SJSA1 (cell line): Measurements from ENCODE around the gene PDE8A. TPM values are rescaled to one million over a fixed set of nuclear protein-coding genes. Genes with fewer than 3 reads are reported as not detected.

ENCODE experiments used
- DNase-seq, 2 experiments: peaks; one replicate each; pipeline ENCODE4 v3.0.0-alpha.2; 2015 to 2020; ENCODE audit warnings: low spot score in 2 of 2, low read depth in 1 of 2
- H3K27ac ChIP-seq: fragments of 250-450 bp; sonication (Bioruptor Pico); 2 replicates; pipeline ENCODE4 v1.5.1; 2020; ENCODE audit warnings: mild to moderate bottlenecking, moderate library complexity
- H3K27me3 ChIP-seq: fragments of 250-450 bp; sonication (Bioruptor Pico); replicated peaks from 2 replicates; pipeline ENCODE4 v1.5.1; 2020; ENCODE audit warnings: mild to moderate bottlenecking, moderate library complexity
- H3K36me3 ChIP-seq: fragments of 250-450 bp; sonication (Bioruptor Pico); 2 replicates; pipeline ENCODE4 v1.5.1; 2020; ENCODE audit warnings: mild to moderate bottlenecking
- H3K4me1 ChIP-seq: fragments of 250-450 bp; sonication (Bioruptor Pico); replicated peaks from 2 replicates; pipeline ENCODE4 v1.6.1; 2021; ENCODE audit warnings: mild to moderate bottlenecking
- H3K4me3 ChIP-seq: fragments of 250-450 bp; sonication (Bioruptor Pico); 2 replicates; pipeline ENCODE4 v1.5.1; 2020; ENCODE audit warnings: mild to moderate bottlenecking
- H3K9me3 ChIP-seq: fragments of 250-450 bp; sonication (Bioruptor Pico); replicated peaks from 2 replicates; pipeline ENCODE4 v1.5.1; 2020; ENCODE audit warnings: mild to moderate bottlenecking
- total RNA-seq: library from RNA; depleted of rRNA; stranded (reverse); fragments of >200 nt; shearing (Covaris generic); gene quantifications from 2 replicates; pipeline ENCODE4 v1.2.3, GENCODE V29; 2014

The PDE8A gene
- total RNA-seq, 1 experiment from 2014 or later: 36.6 TPM

DNA sequence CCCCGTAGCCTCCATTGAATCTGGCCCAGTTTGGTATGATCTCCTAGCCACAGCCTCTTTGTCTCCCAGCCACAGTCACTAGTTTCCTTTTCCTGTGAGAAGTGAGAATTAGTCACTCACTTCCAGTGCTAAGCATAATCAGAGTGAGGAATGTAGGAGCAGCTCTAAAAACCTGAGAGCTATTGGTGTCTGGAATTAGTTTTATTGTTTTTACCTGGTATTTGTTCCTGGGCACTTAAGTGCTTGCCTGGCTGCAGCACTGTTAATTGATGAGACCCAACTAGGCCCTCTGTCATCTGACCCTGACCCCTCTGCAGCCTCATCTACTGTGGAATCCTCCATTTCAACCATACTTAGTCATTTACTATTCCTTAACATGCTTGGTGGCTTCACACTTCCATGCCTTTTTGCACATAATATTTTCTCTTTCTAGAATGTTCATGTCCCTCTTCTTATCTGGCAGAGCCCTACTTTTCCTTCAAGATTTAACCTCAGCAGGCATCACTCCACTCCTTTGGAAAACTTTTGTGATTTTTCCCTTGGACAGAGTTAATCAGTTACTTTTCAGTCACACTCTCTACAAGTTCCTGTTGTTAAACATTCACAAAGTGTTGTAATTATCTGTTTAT is 48.8 kb downstream of the PDE8A start:
- Histone ChIP-seq H3K4me3 (no peak overlapping the region), H3K36me3 (no peaks in the 10 kb centered on the region), H3K27me3 (no peaks in the 10 kb centered on the region), H3K27ac (peak overlapping the region; percentile 10; the same call in 1 of the 2 replicates), H3K4me1 (peaks cover 21% of the 10 kb centered on the region), H3K9me3 (no peaks in the 10 kb centered on the region)
- DNase-seq: peak in 1 of 2 experiments; percentile 52

GRCh38 chr15:85031086-85031943 is 49.7 kb downstream of the PDE8A start:
- no peak overlapping the region for H3K27ac ChIP-seq
- no peak overlapping the region for H3K4me3 ChIP-seq
- peaks cover 15% of the 10 kb centered on the region for H3K4me1 ChIP-seq
- H3K27me3 ChIP-seq: no peaks in the 10 kb centered on the region
- H3K36me3 ChIP-seq: no peaks in the 10 kb centered on the region
- no peaks in the 10 kb centered on the region for H3K9me3 ChIP-seq
- no peak for DNase-seq

DNA sequence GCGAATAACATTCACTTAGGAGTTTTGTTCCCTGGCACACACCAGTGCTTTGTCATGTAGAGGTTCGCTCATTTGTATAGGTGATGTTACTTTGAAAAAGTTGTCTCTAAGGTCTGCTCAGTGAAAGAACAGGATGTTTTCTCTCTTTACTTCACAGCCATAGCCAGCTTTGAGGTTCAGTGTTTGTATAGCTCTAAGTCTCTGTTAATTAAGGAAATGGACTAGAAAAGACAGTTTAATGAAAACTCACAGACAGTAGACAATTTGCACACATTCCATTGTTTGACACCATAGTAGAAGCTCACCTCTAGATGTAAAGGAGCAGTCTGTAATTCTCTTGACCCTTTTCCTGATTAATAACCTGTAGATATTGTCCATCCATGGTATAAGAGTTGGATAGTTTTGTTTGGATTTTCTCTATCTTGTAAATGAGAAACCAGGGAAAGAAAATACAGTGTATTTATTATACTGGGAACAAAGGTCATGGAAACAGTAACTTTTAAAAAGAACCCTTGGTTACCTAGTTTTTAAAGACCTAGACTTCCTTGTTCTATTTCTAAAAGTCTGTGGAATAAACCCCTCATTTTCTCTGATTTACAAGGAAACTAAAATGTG is 50.4 kb downstream of the PDE8A start:
- Histone ChIP-seq H3K27ac (no peak overlapping the region), H3K27me3 (no peaks in the 10 kb centered on the region), H3K9me3 (no peaks in the 10 kb centered on the region), H3K36me3 (no peaks in the 10 kb centered on the region), H3K4me3 (no peak overlapping the region), H3K4me1 (peaks cover 14% of the 10 kb centered on the region)
- no peak for DNase-seq

DNA sequence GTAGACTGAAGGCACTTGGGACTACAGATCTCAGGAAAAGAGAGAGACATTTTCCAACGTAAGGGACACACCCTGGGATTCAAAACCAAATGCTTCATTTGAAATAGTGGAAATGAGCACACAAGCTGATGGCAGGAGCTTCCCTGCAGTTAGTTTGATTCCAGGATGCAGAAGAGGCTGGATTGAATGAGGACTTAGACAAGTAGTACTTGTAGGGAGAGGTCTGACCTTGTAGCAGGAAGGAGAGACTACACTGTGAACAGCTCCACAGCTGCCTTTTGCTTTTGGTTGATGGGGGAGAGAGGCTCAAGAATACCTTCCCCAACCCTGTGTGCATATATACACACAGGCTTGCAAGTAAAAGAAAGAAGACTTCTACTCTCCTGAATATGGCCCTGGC is 51.5 kb downstream of the PDE8A start:
- peaks cover 14% of the 10 kb centered on the region for H3K4me1 ChIP-seq
- no peaks in the 10 kb centered on the region for H3K9me3 ChIP-seq
- H3K36me3 ChIP-seq: no peaks in the 10 kb centered on the region
- no peak overlapping the region for H3K27ac ChIP-seq
- H3K4me3 ChIP-seq: no peak overlapping the region
- H3K27me3 ChIP-seq: no peaks in the 10 kb centered on the region
- no peak for DNase-seq

DNA sequence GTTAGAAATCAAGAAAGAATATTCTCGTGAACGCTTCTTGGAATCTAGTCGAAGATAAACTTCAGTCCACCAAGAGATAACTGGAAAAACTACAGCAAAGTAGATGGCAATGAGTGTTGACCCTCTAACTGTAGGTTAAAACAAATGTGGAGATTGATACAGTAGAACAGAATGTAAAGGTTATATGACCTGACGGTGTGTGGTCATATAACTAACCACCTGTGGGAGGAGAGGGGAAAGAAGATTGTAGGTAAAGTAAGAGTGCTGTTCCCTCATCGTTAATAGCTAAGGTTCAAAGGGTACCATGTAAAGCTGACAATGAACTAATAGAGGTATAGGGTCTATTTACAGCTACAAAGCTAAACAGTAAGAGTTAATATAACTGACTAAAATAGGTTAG is 52.6 kb downstream of the PDE8A start:
- Histone ChIP-seq H3K27me3 (no peaks in the 10 kb centered on the region), H3K4me3 (no peak overlapping the region), H3K4me1 (peaks cover 14% of the 10 kb centered on the region), H3K9me3 (no peaks in the 10 kb centered on the region), H3K27ac (no peak overlapping the region), H3K36me3 (no peaks in the 10 kb centered on the region)
- no peak for DNase-seq

GRCh38 chr15:85035980-85036379 is 54.3 kb downstream of the PDE8A start:
- H3K4me1 ChIP-seq: no peaks in the 10 kb centered on the region
- H3K4me3 ChIP-seq: no peak overlapping the region
- H3K36me3 ChIP-seq: no peaks in the 10 kb centered on the region
- no peak overlapping the region for H3K27ac ChIP-seq
- H3K9me3 ChIP-seq: no peaks in the 10 kb centered on the region
- no peaks in the 10 kb centered on the region for H3K27me3 ChIP-seq
- DNase-seq: no peak

DNA sequence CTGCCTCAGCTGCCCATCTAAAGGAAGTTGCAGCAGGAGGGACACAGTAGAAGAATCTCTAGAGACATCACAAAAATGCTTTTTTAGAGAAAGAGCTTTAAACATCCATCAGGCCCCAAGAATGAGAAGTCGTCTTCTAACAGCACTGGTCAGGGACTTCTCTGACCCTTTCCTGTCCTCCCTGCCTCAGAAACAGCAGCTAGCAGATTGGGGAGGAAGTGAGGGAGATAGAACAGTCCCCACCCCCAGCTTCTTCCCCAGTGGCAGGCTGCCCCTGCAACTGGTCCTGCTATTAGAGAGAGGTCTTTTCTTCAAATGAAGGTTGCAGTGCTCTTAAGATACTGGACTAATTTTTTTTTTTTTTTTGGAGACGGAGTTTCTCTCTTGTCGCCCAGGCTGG is 55.1 kb downstream of the PDE8A start:
- Histone ChIP-seq H3K4me1 (no peaks in the 10 kb centered on the region), H3K27me3 (no peaks in the 10 kb centered on the region), H3K4me3 (no peak overlapping the region), H3K36me3 (no peaks in the 10 kb centered on the region), H3K27ac (no peak overlapping the region), H3K9me3 (no peaks in the 10 kb centered on the region)
- DNase-seq: no peak

DNA sequence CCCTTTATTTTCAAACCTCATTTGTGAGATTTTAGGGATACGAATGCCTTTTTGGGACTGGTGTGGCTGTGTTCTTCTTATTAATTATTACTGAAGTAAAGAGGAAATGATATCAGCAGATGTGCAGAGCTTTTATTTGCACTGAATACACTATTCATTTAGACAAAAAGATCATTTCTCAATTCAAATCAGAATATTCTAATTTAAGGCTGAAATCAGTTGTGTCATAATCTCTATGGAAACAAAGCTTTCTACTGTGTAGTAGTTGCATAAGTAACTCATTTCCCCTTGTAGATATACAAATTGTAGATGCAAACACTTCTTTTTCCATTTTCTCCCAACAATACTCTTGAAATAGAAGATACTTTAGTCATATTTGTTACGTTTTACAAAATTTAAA is 56.0 kb downstream of the PDE8A start:
- DNase-seq: no peak
- Histone ChIP-seq H3K27ac (no peak overlapping the region), H3K36me3 (no peaks in the 10 kb centered on the region), H3K4me1 (no peaks in the 10 kb centered on the region), H3K27me3 (no peaks in the 10 kb centered on the region), H3K4me3 (no peak overlapping the region), H3K9me3 (no peaks in the 10 kb centered on the region)

GRCh38 chr15:85041230-85041629 is 59.6 kb downstream of the PDE8A start:
- Histone ChIP-seq H3K27ac (no peak overlapping the region), H3K9me3 (no peaks in the 10 kb centered on the region), H3K4me1 (peaks cover 2% of the 10 kb centered on the region), H3K4me3 (no peak overlapping the region), H3K36me3 (no peaks in the 10 kb centered on the region), H3K27me3 (no peaks in the 10 kb centered on the region)
- DNase-seq: no peak

DNA sequence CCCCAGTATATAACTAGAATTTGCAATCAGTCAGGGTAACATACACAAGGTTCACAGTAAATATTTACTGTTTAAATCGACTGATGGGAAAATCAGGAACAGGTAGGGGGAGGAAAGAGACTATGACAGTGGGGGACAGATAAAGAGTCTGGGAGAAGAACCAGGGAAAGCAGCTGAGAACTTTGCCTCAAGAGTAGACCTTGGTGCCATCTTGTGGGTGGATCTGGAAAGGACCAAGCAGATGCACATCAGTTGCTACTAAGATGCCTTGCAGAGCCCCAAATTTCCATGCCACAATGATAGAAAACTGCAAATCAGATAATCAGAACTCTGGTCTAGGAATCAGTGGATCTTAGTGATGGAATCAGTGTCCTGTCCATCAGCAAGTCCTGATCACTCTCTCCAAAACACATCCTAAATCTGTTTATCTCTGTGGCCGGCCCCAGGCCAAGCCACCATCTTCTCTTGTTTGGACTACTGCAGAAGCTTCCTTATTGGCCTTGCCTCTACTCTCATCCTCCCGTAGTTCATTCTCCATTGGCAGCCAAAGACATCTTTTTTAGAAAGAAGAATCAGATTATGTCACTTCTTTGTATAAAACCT is 62.7 kb downstream of the PDE8A start:
- H3K4me1 ChIP-seq: peaks cover 20% of the 10 kb centered on the region
- DNase-seq: peak; percentile 29 to 53

GRCh38 chr15:85044894-85045293 is 63.2 kb downstream of the PDE8A start:
- no peaks in the 10 kb centered on the region for H3K9me3 ChIP-seq
- no peak overlapping the region for H3K27ac ChIP-seq
- H3K4me3 ChIP-seq: no peak overlapping the region
- H3K27me3 ChIP-seq: no peaks in the 10 kb centered on the region
- no peaks in the 10 kb centered on the region for H3K36me3 ChIP-seq
- no peak for DNase-seq
- peaks cover 20% of the 10 kb centered on the region for H3K4me1 ChIP-seq

More for the DNA sequence above, 62.7 kb downstream of the PDE8A start:
- no peaks in the 10 kb centered on the region for H3K27me3 ChIP-seq
- H3K4me3 ChIP-seq: no peak overlapping the region
- no peak overlapping the region for H3K27ac ChIP-seq
- H3K36me3 ChIP-seq: no peaks in the 10 kb centered on the region
- H3K9me3 ChIP-seq: no peaks in the 10 kb centered on the region

GRCh38 chr15:85045615-85046014 is 64.0 kb downstream of the PDE8A start:
- DNase-seq: no peak
- Histone ChIP-seq H3K4me1 (peaks cover 20% of the 10 kb centered on the region), H3K4me3 (no peak overlapping the region), H3K27me3 (no peaks in the 10 kb centered on the region), H3K36me3 (no peaks in the 10 kb centered on the region), H3K9me3 (no peaks in the 10 kb centered on the region), H3K27ac (no peak overlapping the region)

GRCh38 chr15:85047271-85047948 is 65.8 kb downstream of the PDE8A start:
- Histone ChIP-seq H3K4me1 (peaks cover 20% of the 10 kb centered on the region), H3K4me3 (no peak overlapping the region), H3K27ac (peak overlapping the region; percentile 55), H3K27me3 (no peaks in the 10 kb centered on the region), H3K36me3 (no peaks in the 10 kb centered on the region), H3K9me3 (no peaks in the 10 kb centered on the region)
- DNase-seq: peak; percentile 76 to 82
